ENCODE data around the gene UROS.

UROS gene

DNA sequence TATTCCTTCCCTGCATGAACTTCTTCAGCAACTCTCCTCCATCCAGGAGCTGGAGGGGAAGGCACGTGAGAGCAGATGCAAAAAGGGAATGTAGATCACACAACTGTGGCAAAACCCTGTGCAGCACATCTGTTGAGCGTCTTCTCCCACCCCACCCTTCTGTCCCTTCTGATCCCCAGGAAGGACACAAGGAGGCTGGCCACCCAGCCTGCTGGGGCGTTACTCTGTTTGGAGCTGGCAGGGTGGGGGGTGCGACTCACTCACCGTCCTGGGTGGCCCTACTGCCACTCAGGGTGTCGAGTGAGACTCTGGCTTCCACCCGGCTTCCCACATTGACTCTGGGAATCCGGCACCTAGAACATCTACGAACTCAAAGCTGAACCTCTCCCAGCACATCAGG is 37.3 kb downstream of the UROS start:
- no peak for DNase-seq

- DNase-seq: no peak
These were observed 39.1 kb downstream of the UROS start for GRCh38 chr10:125783957-125784356.

- no peak for DNase-seq
These were observed 39.6 kb downstream of the UROS start for GRCh38 chr10:125783408-125783807.

GRCh38 chr10:125782616-125783015 is 40.4 kb downstream of the UROS start:
- no peak for DNase-seq

DNA sequence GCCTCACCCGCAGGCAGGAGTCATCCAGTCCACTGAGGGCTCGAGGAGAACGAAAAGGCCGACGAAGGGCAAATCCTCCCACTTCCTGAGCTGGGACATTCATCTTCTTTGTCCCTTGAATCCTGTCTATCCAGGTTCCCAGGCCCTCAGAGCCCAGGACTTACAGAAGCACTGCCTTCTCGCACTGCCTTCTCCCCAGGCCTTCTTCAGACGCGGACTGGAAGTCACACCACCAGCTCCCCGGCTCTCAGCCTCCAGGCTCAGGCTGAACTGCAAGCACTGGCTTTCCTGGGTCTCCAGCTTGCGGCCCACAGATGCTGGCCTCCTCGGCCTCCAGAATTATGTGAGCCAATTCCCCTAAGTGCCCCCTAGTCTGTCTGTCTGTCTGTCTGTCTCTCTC is 41.0 kb downstream of the UROS start:
- DNase-seq: no peak

- DNase-seq: no peak
These were observed 41.7 kb downstream of the UROS start for GRCh38 chr10:125781374-125781773.

DNA sequence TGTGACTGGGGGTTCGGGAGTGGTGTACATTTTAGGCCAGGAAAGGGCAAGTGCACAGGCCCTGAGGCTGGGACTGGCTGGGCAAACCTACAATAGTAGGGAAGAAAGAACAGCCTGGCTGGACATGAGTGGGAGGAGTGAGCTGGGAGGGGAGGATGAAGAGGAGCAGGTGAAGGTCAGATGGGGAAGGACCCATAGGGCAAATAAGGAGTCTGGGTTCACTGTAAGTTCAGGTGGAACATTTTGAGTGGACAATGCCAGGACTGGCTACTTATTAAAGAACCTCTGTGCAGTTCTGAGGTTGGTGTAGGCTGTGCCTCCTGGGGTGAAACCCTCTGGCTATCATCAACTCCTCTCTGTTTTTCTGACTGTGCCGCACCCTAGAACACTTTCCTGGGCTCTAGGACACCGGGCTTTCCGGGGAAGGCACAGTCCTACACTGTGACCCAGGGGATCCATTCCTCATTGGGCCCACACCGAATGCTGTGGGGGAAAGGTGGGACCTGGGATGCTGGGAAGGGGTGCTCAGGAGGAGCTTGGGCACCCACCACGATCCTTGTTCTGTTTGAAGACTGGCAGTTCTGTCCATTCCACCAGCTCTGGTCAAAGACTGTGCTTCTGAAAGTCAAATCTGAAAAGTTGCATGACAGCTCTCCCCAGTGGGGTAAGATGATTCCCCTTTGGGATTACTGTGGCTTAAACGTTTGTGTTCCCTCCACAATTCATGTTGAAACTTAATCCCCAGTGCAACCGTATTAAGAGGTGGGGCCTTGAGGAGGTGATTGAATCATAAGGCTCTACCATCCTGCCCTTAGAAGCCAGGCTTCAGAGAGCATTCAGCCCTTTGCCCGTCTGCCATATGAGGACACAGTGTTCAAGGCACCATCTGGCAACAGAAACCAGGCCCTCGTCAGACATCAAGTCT is 43.4 kb downstream of the UROS start:
- DNase-seq: no peak

- no peak for DNase-seq
These were observed 44.5 kb downstream of the UROS start for GRCh38 chr10:125778556-125778955.

GRCh38 chr10:125777806-125778205 is 45.3 kb downstream of the UROS start:
- DNase-seq: no peak

DNA sequence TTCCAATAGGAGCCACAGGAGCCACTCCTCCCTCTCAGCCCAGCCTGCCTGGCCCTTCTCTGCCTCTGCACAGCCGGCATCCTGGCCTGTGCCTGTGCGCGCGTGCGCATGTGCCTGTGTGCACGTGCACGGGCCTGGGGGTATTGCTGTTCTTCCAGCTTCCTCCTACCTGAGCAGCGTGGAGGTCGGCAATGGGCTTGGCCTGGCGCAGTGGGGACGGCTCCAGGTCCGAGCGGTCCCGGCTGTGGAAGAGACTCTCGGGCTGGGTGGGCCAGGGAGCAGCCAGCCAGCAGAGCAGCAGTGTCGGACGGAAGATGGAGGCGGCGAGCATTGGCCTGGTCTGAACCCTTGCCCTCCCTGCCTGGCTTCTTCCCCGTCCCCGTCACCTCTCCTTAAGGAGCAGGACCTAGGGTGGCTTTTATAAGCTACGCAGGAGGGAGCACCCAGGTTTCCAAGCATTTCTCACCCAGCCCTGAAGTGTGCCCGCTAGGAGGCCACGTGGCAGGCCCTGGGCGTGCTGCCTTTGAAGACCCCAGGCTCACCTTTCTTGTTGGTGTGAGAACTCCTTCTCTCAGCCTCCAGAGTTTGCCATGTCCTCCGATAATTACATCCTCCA is 47.5 kb downstream of the UROS start, which contains the start of gene MMP21:
TSS of gene MMP21 (minus strand) at position 331 of the 616 bp plus-strand sequence. CDS start at position 331, 0 bp downstream.
- DNase-seq: no peak

DNA sequence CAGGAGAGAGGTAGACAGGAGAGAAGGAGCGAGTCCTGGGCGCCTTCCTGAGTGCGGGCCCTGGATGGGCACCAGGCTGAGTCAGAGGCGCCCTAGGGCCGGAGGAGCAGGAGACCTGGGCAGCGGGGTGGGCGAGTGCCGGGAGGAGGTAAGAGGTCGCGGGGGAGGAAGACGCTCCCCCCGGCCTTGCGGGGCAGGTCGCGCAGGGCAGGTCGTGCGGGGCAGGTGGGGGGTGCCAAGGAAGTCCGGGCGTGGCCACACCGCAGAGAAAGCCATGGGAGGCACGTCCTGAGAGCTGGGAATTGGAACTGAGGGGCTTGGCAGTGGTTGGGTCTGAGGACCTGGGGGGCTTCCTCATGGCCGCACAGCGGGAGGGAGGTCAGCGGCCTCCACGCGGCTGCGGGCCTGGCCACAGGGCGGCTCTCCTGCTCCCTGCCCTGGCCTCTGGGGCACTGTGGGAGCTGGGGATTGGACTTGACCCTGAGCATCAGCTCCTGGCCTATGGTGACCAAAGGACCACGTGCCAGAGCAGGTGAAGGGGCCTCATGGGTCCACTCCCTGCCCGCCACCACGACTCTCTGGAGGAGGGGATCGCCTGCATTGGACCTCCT is 48.4 kb downstream of the UROS start:
- no peak for DNase-seq

- no peak for DNase-seq
These were observed 49.1 kb downstream of the UROS start for GRCh38 chr10:125773687-125774543.

- no peak for DNase-seq
These were observed 50.2 kb downstream of the UROS start for GRCh38 chr10:125772864-125773180.

- DNase-seq: no peak
These were observed 50.8 kb downstream of the UROS start for GRCh38 chr10:125772112-125772863.

DNA sequence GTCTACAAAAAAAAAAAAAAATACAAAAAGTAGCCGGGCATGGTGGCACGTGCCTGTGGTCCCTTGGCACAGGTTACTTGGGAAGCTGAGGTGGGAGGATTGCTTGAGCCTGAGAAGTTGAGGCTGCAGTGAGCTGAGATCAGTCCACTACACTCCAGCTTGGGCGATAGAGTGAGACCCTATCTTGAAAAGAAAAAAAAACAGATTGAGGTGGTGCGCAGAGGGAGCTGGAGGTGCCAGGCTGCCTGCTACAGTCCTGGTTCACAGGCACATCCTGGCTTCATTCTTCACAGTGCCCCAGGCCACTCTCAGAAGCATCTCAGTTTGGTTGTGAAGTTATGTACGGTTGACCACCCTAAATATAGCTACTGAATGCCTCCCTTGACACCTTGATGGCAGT is 52.2 kb downstream of the UROS start:
- no peak for DNase-seq

- no peak for DNase-seq
These were observed 53.9 kb downstream of the UROS start for GRCh38 chr10:125769175-125769574.

DNA sequence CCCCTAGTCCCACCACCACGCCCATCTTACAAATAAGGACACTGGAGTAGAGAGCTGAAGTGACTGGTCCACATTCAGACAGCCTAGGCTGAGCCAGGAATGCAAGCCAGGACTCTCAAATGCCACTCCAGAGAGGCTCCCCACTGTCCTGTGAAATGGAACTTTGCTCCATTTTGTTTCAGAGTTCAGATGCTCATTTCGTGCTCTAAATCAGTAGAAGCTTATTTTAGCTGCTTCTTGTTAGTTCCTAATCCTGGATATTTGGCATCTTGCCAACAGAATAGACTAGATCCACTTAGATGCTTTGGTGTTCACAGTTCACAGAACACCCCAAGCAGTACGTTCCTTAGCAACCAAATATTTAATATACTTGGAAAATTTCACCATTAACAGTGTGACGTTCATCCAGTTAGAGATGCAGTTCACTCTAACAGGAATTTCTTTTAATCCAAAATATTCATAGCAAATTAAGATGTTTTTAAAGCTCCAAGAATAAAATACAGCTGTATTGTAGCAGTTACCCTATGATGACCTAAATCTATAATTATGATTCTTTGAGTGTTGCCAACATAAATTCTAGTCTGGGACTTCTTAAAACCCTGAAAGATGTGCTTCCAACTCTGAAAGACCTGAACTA is 54.7 kb downstream of the UROS start:
- no peak for DNase-seq

GRCh38 chr10:125766511-125766910 is 56.5 kb downstream of the UROS start:
- DNase-seq: no peak

DNA sequence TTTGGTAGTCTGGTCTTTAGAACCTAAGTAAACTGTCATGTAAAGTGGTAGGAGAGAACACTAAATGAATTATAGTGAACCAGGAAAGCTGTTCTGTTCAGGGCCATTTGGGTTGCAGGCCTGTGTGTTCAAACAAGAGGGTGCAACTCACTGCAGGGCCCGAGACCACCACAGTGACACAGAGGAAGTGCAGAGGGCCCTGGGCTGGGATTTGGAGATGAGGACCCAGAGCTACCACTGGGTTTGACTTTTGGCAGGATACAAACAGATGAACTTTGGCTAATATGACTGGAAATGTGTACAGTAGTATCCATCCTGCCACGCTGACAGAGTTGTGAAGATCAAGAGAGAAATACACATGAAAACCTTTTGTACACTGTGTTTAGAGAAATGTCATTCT is 57.2 kb downstream of the UROS start:
- no peak for DNase-seq

DNA sequence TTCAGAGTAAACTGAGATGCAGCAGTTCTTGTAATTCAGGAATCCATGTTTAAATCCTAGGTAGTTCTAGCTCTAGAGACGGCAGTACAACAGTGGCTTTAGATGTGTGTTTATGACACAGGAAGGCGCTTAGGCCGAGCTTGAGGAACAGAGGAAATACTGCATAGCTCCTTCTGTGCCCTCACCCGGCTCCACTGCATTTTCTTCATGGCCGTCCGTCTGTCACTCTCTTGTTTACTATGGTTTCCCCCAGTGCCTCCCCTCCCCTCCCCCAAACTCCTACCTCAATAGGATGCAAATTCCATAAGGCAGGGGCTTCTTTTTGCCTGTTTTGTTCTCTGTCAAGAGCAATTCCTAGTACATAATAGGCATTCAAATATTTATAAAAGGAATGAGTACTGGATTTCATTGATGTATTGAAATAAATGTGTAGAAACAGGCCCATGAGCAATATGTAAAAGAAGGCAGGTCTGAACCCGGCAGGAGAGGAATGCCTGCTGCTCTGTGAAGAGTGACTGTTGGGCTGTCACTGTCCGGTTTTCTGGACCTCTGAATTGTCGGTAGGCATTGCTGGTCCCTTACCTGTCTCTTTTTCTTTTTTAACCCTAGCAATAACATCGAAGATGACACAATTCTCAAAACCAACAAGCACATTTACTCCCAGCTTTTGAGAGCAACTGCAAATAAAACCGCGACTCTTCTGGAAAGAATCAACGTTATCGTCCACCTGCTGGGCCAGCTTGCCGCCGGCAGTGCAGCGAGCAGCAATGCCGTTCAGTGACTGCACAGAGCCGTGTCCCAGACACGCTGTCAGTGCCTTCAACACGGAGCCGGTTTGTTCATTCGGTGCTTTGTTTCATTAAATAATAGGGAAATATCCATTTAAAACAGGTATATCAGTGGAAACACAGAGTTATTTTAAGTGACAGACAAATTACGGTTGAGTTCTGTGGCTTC is 60.1 kb downstream of the UROS start:
- no peak for DNase-seq

- DNase-seq: no peak
These were observed 61.1 kb downstream of the UROS start for GRCh38 chr10:125761961-125762360.

Measured in CD4-positive, alpha-beta T cell treated with Interleukin-12 subunit alpha and Interleukin-12 subunit beta, for 1 hour (primary cell).